H1 (cell line): ENCODE measurements around the gene RASSF10. TPM values are rescaled to one million over a fixed set of nuclear protein-coding genes. Genes with fewer than 3 reads are reported as not detected.

Experiments used
- CHD7 ChIP-seq: fragments of 300-600 bp; sonication (generic); IDR thresholded peaks from 2 replicates; pipeline ENCODE4 v1.7.1; 2012; ENCODE audit warnings: low read length, moderate library complexity, mild to moderate bottlenecking, inconsistent platforms; ENCODE audit not compliant: insufficient replicate concordance
- GABPA ChIP-seq: IDR thresholded peaks from 2 replicates; pipeline ENCODE4 v1.6.1; 2011; ENCODE audit warnings: mild to moderate bottlenecking, low read length, moderate library complexity, borderline replicate concordance; ENCODE audit not compliant: insufficient read depth
- KDM5A ChIP-seq: fragments of 200-600 bp; IDR thresholded peaks from 2 replicates; pipeline ENCODE4 v1.7.1; 2012; ENCODE audit warnings: mild to moderate bottlenecking, low read length, inconsistent platforms, mixed read lengths
- polyA plus RNA-seq, 7 experiments: library from polyadenylated mRNA; depleted of rRNA in 3 of 7; stranded (reverse) in 5 of 7; unstranded in 2 of 7; fragments of >200 nt in 5 of 7; fragments of 200-250 nt in 2 of 7; gene quantifications; 1 replicate in 5 of 7; 2 replicates in 1 of 7; 4 replicates in 1 of 7; pipeline versions ENCODE4 v1.2.1 to v1.2.3, GENCODE V29; 2011 to 2013; ENCODE audit warnings: missing spikeins in 2 of 7, mixed read lengths in 2 of 7
- total RNA-seq: library from RNA; stranded (reverse); fragmentation: NEBNext Ultra II Directional; extraction: Animal tissue kit (Norgen Biotek cat#: 25700); gene quantifications from 2 replicates; pipeline ENCODE4 v1.2.1, GENCODE V29; 2021

RASSF10 gene
- total and polyA plus RNA-seq, 2 of the 8 experiments (the other 6 are each of a cell fraction or from before 2014, with no cell fraction given), result 0.51 to 1.8 TPM

GRCh38 chr11:12986194-12986898 lies 22.8 kb upstream of the RASSF10 start (continued):
- TF ChIP-seq CHD7, result no peak
- TF ChIP-seq KDM5A, result no peak
- no peak for TF ChIP-seq GABPA
